A549 (cell line): ENCODE measurements around the gene SLC25A19. TPM values are rescaled to one million over a fixed set of nuclear protein-coding genes. Genes with fewer than 3 reads are reported as not detected.
A peak's percentile ranks its signal among the peaks of the same experiment; 100 is the strongest.

Experiments
- ATAC-seq, 2 experiments: fragments of 200-7000 bp in 1 of 2; fragments of >200 bp in 1 of 2; cut with Nextera tagmentation in 1 of 2; cut with Tn5 transposase in 1 of 2; 3 replicates each; pipeline versions ENCODE4 v1.8.0 to v1.9.1; 2018 to 2020; ENCODE audit warnings: mild to moderate bottlenecking in 1 of 2, moderate library complexity in 1 of 2
- CTCF ChIA-PET: fragments of 300-600 bp; sonication (Branson Sonifier 250); formaldehyde crosslinking; extraction: SDS; loops from one replicate; lab custom pipeline; 2021; ENCODE audit warnings: antibody characterized with exemption, inconsistent platforms; lab: Yijun Ruan, JAX
- POLR2A ChIA-PET: fragments of 350-600 bp; formaldehyde crosslinking; extraction: SDS; loops from one replicate; lab custom pipeline; 2021; ENCODE audit warnings: antibody characterized with exemption, inconsistent platforms; lab: Yijun Ruan, JAX
- DNase-seq, 2 experiments: peaks; one replicate each; pipeline versions ENCODE4 v3.0.0 to v3.0.0-alpha.2; 2011 to 2016; ENCODE audit warnings: low read depth in 1 of 2, low spot score in 1 of 2
- FAIRE-seq: peaks from 2 replicates; lab custom pipeline; 2011; peaks lifted over from hg19 to GRCh38; lab: Jason Lieb, UNC
- H3K27ac ChIP-seq, 2 experiments: fragments of >200 bp; sonication (Bioruptor Twin); formaldehyde crosslinking; 3 replicates each; pipeline ENCODE4 v1.5.1; 2016 to 2017
- H3K4me1 ChIP-seq: fragments of >200 bp; sonication (Bioruptor Twin); formaldehyde crosslinking; 3 replicates; pipeline ENCODE4 v1.6.1; 2016
- H3K4me2 ChIP-seq: fragments of >200 bp; sonication (Bioruptor Twin); formaldehyde crosslinking; 3 replicates; pipeline ENCODE4 v1.6.1; 2016
- H3K4me3 ChIP-seq: fragments of >200 bp; sonication (Bioruptor Twin); formaldehyde crosslinking; 3 replicates; pipeline ENCODE4 v1.5.1; 2016
- H3K9me3 ChIP-seq: fragments of >200 bp; sonication (Bioruptor Twin); formaldehyde crosslinking; 3 replicates; pipeline ENCODE4 v1.6.1; 2016
- CBX2 ChIP-seq: fragments of 200-600 bp; sonication (generic); IDR thresholded peaks from 2 replicates; pipeline ENCODE4 v1.6.1; 2016; ENCODE audit warnings: low read depth, mild to moderate bottlenecking, borderline replicate concordance
- CEBPB ChIP-seq, 2 experiments: fragments of >200 bp in 1 of 2; sonication (Bioruptor Twin) in 1 of 2; formaldehyde crosslinking in 1 of 2; IDR thresholded peaks; 2 replicates each; pipeline ENCODE4 v1.6.1; 2012 to 2016
- CHD2 ChIP-seq: fragments of 150-350 bp; IDR thresholded peaks from 2 replicates; pipeline ENCODE4 v1.6.1; 2014; ENCODE audit warnings: low read length; ENCODE audit not compliant: partially characterized antibody
- CHD4 ChIP-seq: fragments of 200-600 bp; sonication (generic); IDR thresholded peaks from 2 replicates; pipeline ENCODE4 v1.6.1; 2016; ENCODE audit warnings: antibody characterized with exemption, mild to moderate bottlenecking, borderline replicate concordance
- E2F6 ChIP-seq: IDR thresholded peaks from 2 replicates; pipeline ENCODE4 v1.6.1; 2012; ENCODE audit warnings: low read depth, borderline replicate concordance
- EHF ChIP-seq: fragments of 250-450 bp; sonication (Bioruptor Pico); IDR thresholded peaks from 2 replicates; pipeline ENCODE4 v1.5.0; 2020; ENCODE audit warnings: mild to moderate bottlenecking
- EHMT2 ChIP-seq: fragments of 200-600 bp; sonication (generic); IDR thresholded peaks from 2 replicates; pipeline ENCODE4 v1.6.1; 2016; ENCODE audit warnings: antibody characterized with exemption, low read depth, mild to moderate bottlenecking, moderate library complexity
- ESRRA ChIP-seq: fragments of 150-350 bp; IDR thresholded peaks from 2 replicates; pipeline ENCODE4 v1.6.1; 2014; ENCODE audit warnings: mild to moderate bottlenecking, low read length, borderline replicate concordance
- FOSB ChIP-seq: fragments of 250-450 bp; sonication (Bioruptor Pico); IDR thresholded peaks from 2 replicates; pipeline ENCODE4 v1.5.0; 2020; ENCODE audit warnings: mild to moderate bottlenecking, moderate library complexity
- FOXS1 ChIP-seq: fragments of 250-450 bp; sonication (Bioruptor Pico); IDR thresholded peaks from 2 replicates; pipeline ENCODE4 v1.5.0; 2020; ENCODE audit warnings: mild to moderate bottlenecking, moderate library complexity
- GATA3 ChIP-seq: IDR thresholded peaks from 2 replicates; pipeline ENCODE4 v1.6.1; 2012; ENCODE audit warnings: borderline replicate concordance
- HDAC2 ChIP-seq: fragments of 200-600 bp; sonication (generic); IDR thresholded peaks from 2 replicates; pipeline ENCODE4 v1.6.1; 2016
- HES2 ChIP-seq: fragments of >200 bp; sonication (Bioruptor Twin); formaldehyde crosslinking; IDR thresholded peaks from 2 replicates; pipeline ENCODE4 v1.6.1; 2016
- HEYL ChIP-seq: fragments of 250-450 bp; sonication (Bioruptor Pico); IDR thresholded peaks from 2 replicates; pipeline ENCODE4 v1.8.0; 2021; ENCODE audit warnings: mild to moderate bottlenecking, moderate library complexity
- HMGXB4 ChIP-seq: fragments of 250-450 bp; sonication (Bioruptor Pico); IDR thresholded peaks from 2 replicates; pipeline ENCODE4 v1.5.0; 2021; ENCODE audit warnings: mild to moderate bottlenecking, moderate library complexity, borderline replicate concordance
- HOXA7 ChIP-seq: fragments of 250-450 bp; sonication (Bioruptor Pico); IDR thresholded peaks from 2 replicates; pipeline ENCODE4 v1.5.0; 2020; ENCODE audit warnings: mild to moderate bottlenecking, moderate library complexity
- JUN ChIP-seq, 2 experiments: fragments of >200 bp; sonication (Bioruptor Twin); formaldehyde crosslinking; IDR thresholded peaks; 2 replicates in 1 of 2; 3 replicates in 1 of 2; pipeline ENCODE4 v1.6.1; 2016 to 2017
- JUNB ChIP-seq: fragments of >200 bp; sonication (Bioruptor Twin); formaldehyde crosslinking; IDR thresholded peaks from 2 replicates; pipeline ENCODE4 v1.6.1; 2016
- MAZ ChIP-seq: fragments of 150-350 bp; IDR thresholded peaks from 2 replicates; pipeline ENCODE4 v1.6.1; 2014; ENCODE audit warnings: antibody characterized with exemption, low read depth, low read length, borderline replicate concordance
- PBX3 ChIP-seq: IDR thresholded peaks from 2 replicates; pipeline ENCODE4 v1.6.1; 2012
- POLR2A ChIP-seq: IDR thresholded peaks from 2 replicates; pipeline ENCODE4 v1.6.1; 2012; ENCODE audit warnings: mild to moderate bottlenecking, low read length
- POLR2AphosphoS2 ChIP-seq: conservative IDR thresholded peaks from 2 replicates; pipeline ENCODE4 v1.6.1; 2012; ENCODE audit warnings: low read length, improper control_type of control experiment, inconsistent platforms
- RARB ChIP-seq: fragments of 250-450 bp; sonication (Bioruptor Pico); IDR thresholded peaks from 2 replicates; pipeline ENCODE4 v1.8.0; 2021; ENCODE audit warnings: mild to moderate bottlenecking, moderate library complexity
- RCOR1 ChIP-seq: fragments of 150-350 bp; IDR thresholded peaks from 2 replicates; pipeline ENCODE4 v1.6.1; 2014; ENCODE audit warnings: antibody characterized with exemption, low read length, low read depth
- RFX5 ChIP-seq: fragments of 450-650 bp; IDR thresholded peaks from 2 replicates; pipeline ENCODE4 v1.7.1; 2014; ENCODE audit warnings: antibody characterized with exemption, mild to moderate bottlenecking, moderate library complexity
- RNF2 ChIP-seq: fragments of 200-600 bp; sonication (generic); IDR thresholded peaks from 2 replicates; pipeline ENCODE4 v1.6.1; 2016; ENCODE audit warnings: low read depth, mild to moderate bottlenecking, antibody characterized with exemption, moderate library complexity, borderline replicate concordance
- SMC3 ChIP-seq: fragments of >200 bp; sonication (Bioruptor Twin); formaldehyde crosslinking; IDR thresholded peaks from 3 replicates; pipeline ENCODE4 v1.6.1; 2018; ENCODE audit warnings: inconsistent platforms
- SREBF2 ChIP-seq: fragments of 450-650 bp; IDR thresholded peaks from 2 replicates; pipeline ENCODE4 v1.6.1; 2014; ENCODE audit warnings: mild to moderate bottlenecking, moderate library complexity
- USF2 ChIP-seq: fragments of 450-650 bp; IDR thresholded peaks from 2 replicates; pipeline ENCODE4 v1.6.1; 2014; ENCODE audit warnings: antibody characterized with exemption
- ZNF302 ChIP-seq: fragments of 250-450 bp; sonication (Bioruptor Pico); IDR thresholded peaks from 2 replicates; pipeline ENCODE4 v1.9.0; 2021; ENCODE audit warnings: inconsistent platforms, mild to moderate bottlenecking, moderate library complexity
- ZSCAN20 ChIP-seq: fragments of 250-450 bp; sonication (Bioruptor Pico); IDR thresholded peaks from 2 replicates; pipeline ENCODE4 v1.8.0; 2022; ENCODE audit warnings: mild to moderate bottlenecking, moderate library complexity
- WGBS: methylation state at CpG from one replicate; pipeline ENCODE4 v1.1.6; 2017; ENCODE audit errors: missing lambda C conversion rate; 5-methylcytosine and 5-hydroxymethylcytosine counted together
- polyA plus RNA-seq, 4 experiments: library from polyadenylated mRNA; depleted of rRNA in 3 of 4; stranded (reverse); fragments of >200 nt; fragmentation: RNase III in 1 of 4; extraction: RNeasy Plus Mini Kit Qiagen cat#74134 plus additional on column Dnase treatment in 1 of 4; gene quantifications; 2 replicates in 3 of 4; 3 replicates in 1 of 4; pipeline ENCODE4 v1.2.3, GENCODE V29; 2011 to 2017

The SLC25A19 gene
- polyA plus RNA-seq, 2 of the 4 experiments (the other 2 are of a cell fraction): 14.9 to 15.3 TPM

GRCh38 chr17:75231741-75232464, 57.3 kb downstream of the SLC25A19 start:
- WGBS: 94% methylated on average over 18 of the region's 18 CpGs
- Histone ChIP-seq H3K4me2 (no peak overlapping the region), H3K4me3 (no peak overlapping the region), H3K9me3 (no peaks in the 10 kb centered on the region), H3K27ac (no peak overlapping the region), H3K4me1 (no peaks in the 10 kb centered on the region)
- DNase-seq (no peak), FAIRE-seq (no peak), ATAC-seq (no peak)
- CTCF ChIA-PET: interaction anchor here (0.6 to 15.8 kb wide), 13 partner anchors 9 to 313 kb away, joined by 3 to 223 read pairs (median 3); partner anchors contain the start of gene MIF4GD
- POLR2A ChIA-PET: interaction anchor here (0.8 kb wide), 1 partner anchor 8 kb away, joined by 3 read pairs; no protein-coding TSS in a partner anchor
- TF ChIP-seq RFX5 (no peak), HOXA7 (CRISPR knock-in tag) (no peak), MAZ (no peak), RARB (CRISPR knock-in tag) (no peak), ESRRA (no peak), POLR2A (peak; percentile 14; the same call in 1 of the 2 replicates), CHD2 (no peak)

- no peak overlapping the region for H3K4me2 ChIP-seq
- H3K9me3 ChIP-seq: no peaks in the 10 kb centered on the region
- DNase-seq: no peak
- ATAC-seq: no peak
- POLR2A ChIA-PET: interaction anchor here (0.8 kb wide), 1 partner anchor 14 kb away, joined by 3 read pairs; no protein-coding TSS in a partner anchor
- no peak for FAIRE-seq
- no peak overlapping the region for H3K4me3 ChIP-seq
- H3K4me1 ChIP-seq: no peaks in the 10 kb centered on the region
- H3K27ac ChIP-seq: no peak overlapping the region
- CTCF ChIA-PET: interaction anchor here (1.1 to 15.8 kb wide), 8 partner anchors 10 to 181 kb away, joined by 3 to 223 read pairs (median 4); partner anchors contain the start of gene MIF4GD
- TF ChIP-seq PBX3: no peak
- TF ChIP-seq FOSB (CRISPR knock-in tag): no peak
- TF ChIP-seq RNF2: no peak
- no peak for TF ChIP-seq HES2
- TF ChIP-seq USF2: no peak
- TF ChIP-seq ZNF302 (CRISPR knock-in tag): no peak
- TF ChIP-seq HEYL (CRISPR knock-in tag): no peak
- TF ChIP-seq CBX2: no peak
- no peak for TF ChIP-seq E2F6
- no peak for TF ChIP-seq RCOR1
- TF ChIP-seq HDAC2: no peak
- no peak for TF ChIP-seq JUNB
- no peak for TF ChIP-seq EHF (CRISPR knock-in tag)
- TF ChIP-seq CHD4: no peak
- WGBS: 97% methylated on average over 8 of the region's 8 CpGs
Measured at GRCh38 chr17:75231071-75231470, 58.2 kb downstream of the SLC25A19 start.

GRCh38 chr17:75228847-75229246, 60.4 kb downstream of the SLC25A19 start:
- WGBS: 98% methylated on average over 4 of the region's 4 CpGs
- Histone ChIP-seq H3K4me3 (no peak overlapping the region), H3K4me2 (no peak overlapping the region), H3K4me1 (no peaks in the 10 kb centered on the region), H3K9me3 (no peaks in the 10 kb centered on the region), H3K27ac (no peak overlapping the region)
- DNase-seq (no peak), FAIRE-seq (no peak), ATAC-seq (no peak)
- ChIA-PET CTCF (interaction anchor here (0.7 to 15.8 kb wide), 12 partner anchors 9 to 309 kb away, joined by 3 to 223 read pairs (median 4); partner anchors contain the start of genes NUP85 and OTOP2), POLR2A (interaction anchor here (1.1 to 1.5 kb wide), 2 partner anchors 23 to 33 kb away, joined by 3 to 5 read pairs; partner anchors contain the start of genes GGA3, MRPS7 and NUP85)
- TF ChIP-seq SREBF2: no peak
- no peak for TF ChIP-seq CEBPB (IDR thresholded peaks at IDR 0.05)
- no peak for TF ChIP-seq ZNF302 (CRISPR knock-in tag)
- TF ChIP-seq EHF (CRISPR knock-in tag): no peak
- no peak for TF ChIP-seq FOXS1 (CRISPR knock-in tag)
- TF ChIP-seq POLR2AphosphoS2: no peak
- no peak for TF ChIP-seq RNF2
- TF ChIP-seq JUN (IDR thresholded peaks at IDR 0.05): no peak
- no peak for TF ChIP-seq EHMT2
- no peak for TF ChIP-seq GATA3
- no peak for TF ChIP-seq ZSCAN20 (CRISPR knock-in tag)
- no peak for TF ChIP-seq HOXA7 (CRISPR knock-in tag)
- TF ChIP-seq SMC3: no peak
- no peak for TF ChIP-seq HMGXB4
